ENCODE measurements around the gene DISC1.

The DISC1 gene

DNA sequence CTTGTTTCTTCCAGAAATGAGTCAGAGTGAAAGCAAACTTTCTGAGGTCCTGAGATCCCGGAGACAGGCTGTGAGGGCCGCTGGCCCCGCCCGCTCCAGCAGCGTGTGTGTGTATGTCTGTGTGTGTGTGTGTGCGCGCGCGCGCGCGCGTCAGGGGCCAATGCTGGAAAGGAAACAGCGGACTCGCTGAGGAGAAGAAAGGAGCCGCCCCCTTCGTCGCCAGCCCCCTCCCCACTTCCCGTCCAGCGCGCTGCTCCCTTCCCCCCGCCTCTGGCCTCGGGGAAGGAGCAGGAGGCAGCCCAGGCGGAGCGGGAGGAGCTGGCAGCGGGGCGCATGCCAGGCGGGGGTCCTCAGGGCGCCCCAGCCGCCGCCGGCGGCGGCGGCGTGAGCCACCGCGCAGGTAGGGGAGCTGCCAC is at the start of gene DISC1:
TSS of gene DISC1 (plus strand) at position 256 of the 416 bp plus-strand sequence. CDS start at position 334, 78 bp downstream.
- H3K4me3 ChIP-seq (ENCODE audit: low read depth in 1 of 2, low read length in 2 of 2), result peak within 1 kb of the TSS; percentile 71 to 89
- H3K36me3 ChIP-seq (ENCODE audit: control insufficient read depth in 1 of 2, insufficient read depth in 2 of 2, low read length in 2 of 2), result no peaks in the 10 kb centered on the region
- H3K9ac ChIP-seq (ENCODE audit: low read depth in 1 of 2, low read length in 2 of 2), result peak within 1 kb of the TSS; percentile 52 to 71
- H3K4me1 ChIP-seq (ENCODE audit: control insufficient read depth in 1 of 2, insufficient read depth in 2 of 2, low read length in 2 of 2), result peaks cover 6 to 18% of the 10 kb centered on the region in 2 donors
- H3K27me3 ChIP-seq (ENCODE audit: control insufficient read depth in 1 of 2, insufficient read depth in 2 of 2, low read length in 2 of 2), result peaks cover 0 to 6% of the 10 kb centered on the region in 2 donors
- H3K9me3 ChIP-seq (ENCODE audit: control insufficient read depth in 1 of 2, low read length in 2 of 2), result no peaks in the 10 kb centered on the region
- H3K27ac ChIP-seq (ENCODE audit: low read depth, low read length), result peak within 1 kb of the TSS; percentile 52

DNA sequence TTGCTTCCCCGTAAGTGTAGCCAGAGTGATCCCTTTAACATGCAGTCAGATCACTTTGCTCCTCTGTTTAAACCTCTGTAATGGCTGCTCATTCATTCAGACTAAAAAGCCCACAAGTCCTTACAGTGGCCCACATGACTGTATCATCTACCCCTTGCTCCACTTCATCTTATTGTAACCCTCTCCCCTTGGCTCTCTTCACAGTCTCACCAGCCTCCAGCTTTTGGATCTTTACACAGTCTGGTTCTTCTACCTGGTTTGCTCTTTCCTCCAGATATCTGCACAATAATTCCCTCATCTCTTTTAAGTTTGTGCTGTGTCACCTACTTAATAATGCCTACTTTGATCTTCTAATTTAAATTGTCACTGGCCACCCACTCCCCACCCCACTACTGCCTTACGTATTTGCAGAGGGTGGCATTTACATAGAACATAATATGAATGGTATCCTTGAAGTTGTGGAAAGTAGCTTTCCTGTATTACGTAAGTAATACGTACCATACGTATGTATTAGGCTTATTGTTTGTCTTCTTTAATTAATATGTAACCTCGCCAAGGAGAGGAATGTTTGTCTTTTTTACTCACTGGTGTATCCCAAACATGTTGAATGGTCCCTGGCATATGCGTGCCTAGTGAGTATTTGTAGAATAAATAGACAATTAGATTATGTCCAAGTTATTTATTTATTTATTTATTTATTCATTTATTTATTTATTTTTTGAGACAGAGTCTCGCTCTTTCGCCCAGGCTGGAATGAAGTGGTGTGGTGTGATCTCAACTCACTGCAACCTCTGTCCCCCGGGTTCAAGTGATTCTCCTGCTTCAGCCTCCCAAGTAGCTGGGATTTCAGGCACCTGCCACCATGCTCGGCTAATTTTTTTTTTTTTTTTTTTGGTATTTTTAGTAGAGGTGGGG is 49.5 kb upstream of the DISC1 start:
- H3K4me1 ChIP-seq (ENCODE audit: control insufficient read depth in 1 of 2, insufficient read depth in 2 of 2, low read length in 2 of 2), result no peaks in the 10 kb centered on the region
- H3K9me3 ChIP-seq (ENCODE audit: control insufficient read depth in 1 of 2, low read length in 2 of 2), result no peaks in the 10 kb centered on the region
- H3K9ac ChIP-seq (ENCODE audit: low read depth in 1 of 2, low read length in 2 of 2), result no peak overlapping the region
- H3K27me3 ChIP-seq (ENCODE audit: control insufficient read depth in 1 of 2, insufficient read depth in 2 of 2, low read length in 2 of 2), result no peaks in the 10 kb centered on the region
- H3K36me3 ChIP-seq (ENCODE audit: control insufficient read depth in 1 of 2, insufficient read depth in 2 of 2, low read length in 2 of 2), result no peaks in the 10 kb centered on the region
- no peak overlapping the region for H3K4me3 ChIP-seq (ENCODE audit: low read depth in 1 of 2, low read length in 2 of 2)
- H3K27ac ChIP-seq (ENCODE audit: low read depth, low read length), result no peak overlapping the region

DNA sequence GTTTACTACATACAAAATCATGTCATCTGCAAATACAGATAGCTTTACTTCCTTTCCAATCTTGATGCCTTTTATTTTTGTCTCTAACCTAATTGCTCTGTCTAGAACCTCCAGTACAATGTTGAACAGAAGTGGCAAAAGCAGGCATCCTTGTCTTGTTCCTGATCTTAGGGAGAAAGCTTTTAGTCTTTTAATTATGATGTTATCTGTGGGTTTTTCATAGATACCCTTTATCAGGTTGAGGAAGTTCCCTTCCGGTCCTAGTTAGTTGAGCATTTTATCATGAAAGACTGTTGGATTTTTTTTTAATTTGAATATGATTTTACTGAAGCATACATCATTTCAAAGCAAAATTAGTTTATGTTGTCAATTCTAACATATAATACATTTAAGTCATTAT is 45.7 kb upstream of the DISC1 start:
- H3K27me3 ChIP-seq (ENCODE audit: control insufficient read depth in 1 of 2, insufficient read depth in 2 of 2, low read length in 2 of 2), result no peaks in the 10 kb centered on the region
- no peak overlapping the region for H3K27ac ChIP-seq (ENCODE audit: low read depth, low read length)
- H3K9me3 ChIP-seq (ENCODE audit: control insufficient read depth in 1 of 2, low read length in 2 of 2), result no peaks in the 10 kb centered on the region
- H3K36me3 ChIP-seq (ENCODE audit: control insufficient read depth in 1 of 2, insufficient read depth in 2 of 2, low read length in 2 of 2), result no peaks in the 10 kb centered on the region
- H3K4me1 ChIP-seq (ENCODE audit: control insufficient read depth in 1 of 2, insufficient read depth in 2 of 2, low read length in 2 of 2), result no peaks in the 10 kb centered on the region
- no peak overlapping the region for H3K4me3 ChIP-seq (ENCODE audit: low read depth in 1 of 2, low read length in 2 of 2)
- H3K9ac ChIP-seq (ENCODE audit: low read depth in 1 of 2, low read length in 2 of 2), result no peak overlapping the region

DNA sequence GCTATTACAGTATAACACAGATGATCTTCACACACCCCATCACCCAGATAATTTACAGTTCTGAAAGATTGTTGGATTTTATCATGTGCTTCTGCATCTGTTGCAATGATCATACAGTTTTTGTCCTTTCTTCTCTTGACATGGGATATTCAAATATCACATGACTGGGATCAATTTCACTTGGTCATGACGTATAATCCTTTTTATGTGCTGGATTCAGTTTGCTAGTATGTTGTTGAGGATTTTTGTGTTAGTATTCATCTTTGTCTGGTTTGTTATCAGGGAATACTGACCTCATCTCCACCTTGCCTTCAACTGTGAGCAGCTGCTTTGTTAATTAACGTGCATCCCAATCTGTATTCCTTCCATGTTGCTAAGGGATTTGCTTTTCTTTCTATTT is 44.7 kb upstream of the DISC1 start:
- H3K36me3 ChIP-seq (ENCODE audit: control insufficient read depth in 1 of 2, insufficient read depth in 2 of 2, low read length in 2 of 2), result no peaks in the 10 kb centered on the region
- no peak overlapping the region for H3K9ac ChIP-seq (ENCODE audit: low read depth in 1 of 2, low read length in 2 of 2)
- H3K4me3 ChIP-seq (ENCODE audit: low read depth in 1 of 2, low read length in 2 of 2), result no peak overlapping the region
- no peak overlapping the region for H3K27ac ChIP-seq (ENCODE audit: low read depth, low read length)
- H3K4me1 ChIP-seq (ENCODE audit: control insufficient read depth in 1 of 2, insufficient read depth in 2 of 2, low read length in 2 of 2), result no peaks in the 10 kb centered on the region
- no peaks in the 10 kb centered on the region for H3K27me3 ChIP-seq (ENCODE audit: control insufficient read depth in 1 of 2, insufficient read depth in 2 of 2, low read length in 2 of 2)
- H3K9me3 ChIP-seq (ENCODE audit: control insufficient read depth in 1 of 2, low read length in 2 of 2), result no peaks in the 10 kb centered on the region

DNA sequence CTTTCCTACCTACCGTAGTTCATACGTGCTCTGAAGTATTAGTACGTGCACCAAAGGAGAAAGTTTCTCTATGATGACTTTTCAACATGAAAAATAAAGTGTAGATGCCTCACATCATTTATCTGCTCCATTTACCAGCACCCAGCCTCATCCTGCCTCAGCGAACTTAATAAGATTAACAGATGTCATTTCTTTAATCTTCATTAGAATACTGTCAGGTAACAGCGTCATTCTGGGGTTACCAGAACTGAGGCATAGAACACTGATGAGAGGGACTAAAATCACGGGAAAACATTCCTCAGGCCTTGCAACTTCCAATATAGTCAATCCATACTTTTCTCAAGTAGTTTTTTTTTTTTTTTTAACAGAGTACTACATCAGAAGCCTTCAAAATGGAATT is 43.2 kb upstream of the DISC1 start:
- no peak overlapping the region for H3K27ac ChIP-seq (ENCODE audit: low read depth, low read length)
- no peak overlapping the region for H3K4me3 ChIP-seq (ENCODE audit: low read depth in 1 of 2, low read length in 2 of 2)

DNA sequence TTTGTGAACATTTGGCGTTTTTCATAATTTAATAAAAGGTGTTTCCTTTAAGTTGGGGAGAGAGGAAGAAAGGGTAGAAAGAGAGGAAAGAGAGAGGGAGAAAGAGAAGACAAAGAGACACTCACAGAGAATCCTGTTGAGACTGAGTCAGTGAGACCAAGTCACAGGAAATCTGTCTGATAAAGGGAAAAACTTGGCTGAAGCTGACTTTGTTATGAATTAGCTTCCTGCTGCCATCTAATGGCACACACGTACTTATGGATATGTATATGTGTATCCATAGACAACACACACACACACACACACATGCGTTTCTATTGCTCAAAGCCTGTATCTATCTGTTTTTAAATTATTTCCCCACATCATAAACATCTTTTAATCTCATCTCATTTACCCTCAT is 42.5 kb upstream of the DISC1 start:
- H3K27ac ChIP-seq (ENCODE audit: low read depth, low read length), result no peak overlapping the region
- H3K4me1 ChIP-seq (ENCODE audit: control insufficient read depth in 1 of 2, insufficient read depth in 2 of 2, low read length in 2 of 2), result no peaks in the 10 kb centered on the region
- no peak overlapping the region for H3K4me3 ChIP-seq (ENCODE audit: low read depth in 1 of 2, low read length in 2 of 2)
- H3K9me3 ChIP-seq (ENCODE audit: control insufficient read depth in 1 of 2, low read length in 2 of 2), result no peaks in the 10 kb centered on the region
- no peak overlapping the region for H3K9ac ChIP-seq (ENCODE audit: low read depth in 1 of 2, low read length in 2 of 2)
- H3K36me3 ChIP-seq (ENCODE audit: control insufficient read depth in 1 of 2, insufficient read depth in 2 of 2, low read length in 2 of 2), result no peaks in the 10 kb centered on the region
- no peaks in the 10 kb centered on the region for H3K27me3 ChIP-seq (ENCODE audit: control insufficient read depth in 1 of 2, insufficient read depth in 2 of 2, low read length in 2 of 2)

More for the DNA sequence above, 43.2 kb upstream of the DISC1 start:
- Histone ChIP-seq H3K9me3 (ENCODE audit: control insufficient read depth in 1 of 2, low read length in 2 of 2) (no peaks in the 10 kb centered on the region), H3K9ac (ENCODE audit: low read depth in 1 of 2, low read length in 2 of 2) (no peak overlapping the region), H3K36me3 (ENCODE audit: control insufficient read depth in 1 of 2, insufficient read depth in 2 of 2, low read length in 2 of 2) (no peaks in the 10 kb centered on the region), H3K4me1 (ENCODE audit: control insufficient read depth in 1 of 2, insufficient read depth in 2 of 2, low read length in 2 of 2) (no peaks in the 10 kb centered on the region), H3K27me3 (ENCODE audit: control insufficient read depth in 1 of 2, insufficient read depth in 2 of 2, low read length in 2 of 2) (no peaks in the 10 kb centered on the region)

DNA sequence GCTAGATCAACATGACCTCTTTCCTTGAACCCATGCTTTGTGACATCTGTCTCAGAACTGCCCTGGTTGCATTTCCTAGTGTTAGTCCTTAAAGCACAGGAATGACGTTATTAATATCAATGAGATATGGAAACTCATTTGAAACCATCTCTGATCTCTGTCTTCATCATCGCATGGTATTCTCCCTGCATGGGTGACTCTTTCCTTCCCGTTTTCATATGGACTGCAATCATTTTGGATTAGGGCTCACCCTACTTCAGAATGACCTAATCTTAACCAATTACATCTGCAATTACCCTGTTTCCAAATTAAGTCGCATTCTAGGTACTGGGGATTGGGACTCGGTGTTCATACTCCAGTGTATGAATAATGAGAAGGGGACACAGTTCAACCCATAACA is 41.7 kb upstream of the DISC1 start:
- Histone ChIP-seq H3K27ac (ENCODE audit: low read depth, low read length) (no peak overlapping the region), H3K36me3 (ENCODE audit: control insufficient read depth in 1 of 2, insufficient read depth in 2 of 2, low read length in 2 of 2) (no peaks in the 10 kb centered on the region)

DNA sequence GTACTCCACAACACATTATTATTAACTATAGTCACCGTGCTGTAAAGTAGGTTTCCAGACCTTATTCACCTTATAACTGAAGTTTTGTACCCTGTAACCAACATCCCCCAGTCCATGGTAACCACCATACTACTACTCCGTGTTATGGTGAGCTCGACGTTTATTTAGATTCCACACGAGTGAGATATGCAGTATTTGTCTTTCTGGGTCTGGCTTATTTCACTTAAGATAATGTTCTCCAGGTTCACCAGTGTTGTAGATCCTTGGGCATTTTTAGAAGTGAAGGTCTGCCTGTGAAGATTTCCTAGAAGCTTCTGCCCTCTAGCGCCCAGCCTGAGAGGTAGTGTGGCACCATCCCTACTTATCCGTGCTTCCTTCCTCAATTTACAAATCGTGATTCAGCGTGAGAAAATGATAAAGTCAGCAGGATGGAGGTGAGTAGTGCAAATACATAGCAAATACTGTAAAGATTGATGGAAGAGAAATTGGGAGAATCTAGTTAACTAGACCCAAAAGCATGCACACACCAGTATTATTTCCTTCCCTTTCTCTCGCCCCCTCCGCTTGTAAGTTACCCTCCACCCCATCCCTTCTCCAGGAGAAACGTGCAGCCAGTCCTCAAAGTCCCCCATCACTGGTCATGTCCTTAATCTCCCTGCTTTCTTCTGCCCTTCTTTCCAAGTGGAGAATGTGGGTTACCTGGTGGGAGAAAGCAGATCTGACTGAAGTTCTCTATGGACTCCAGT is 36.0 kb upstream of the DISC1 start:
- H3K27me3 ChIP-seq (ENCODE audit: control insufficient read depth in 1 of 2, insufficient read depth in 2 of 2, low read length in 2 of 2), result no peaks in the 10 kb centered on the region
- H3K9ac ChIP-seq (ENCODE audit: low read depth in 1 of 2, low read length in 2 of 2), result no peak overlapping the region
- no peaks in the 10 kb centered on the region for H3K36me3 ChIP-seq (ENCODE audit: control insufficient read depth in 1 of 2, insufficient read depth in 2 of 2, low read length in 2 of 2)
- H3K4me1 ChIP-seq (ENCODE audit: control insufficient read depth in 1 of 2, insufficient read depth in 2 of 2, low read length in 2 of 2), result no peaks in the 10 kb centered on the region
- no peaks in the 10 kb centered on the region for H3K9me3 ChIP-seq (ENCODE audit: control insufficient read depth in 1 of 2, low read length in 2 of 2)
- H3K27ac ChIP-seq (ENCODE audit: low read depth, low read length), result no peak overlapping the region
- H3K4me3 ChIP-seq (ENCODE audit: low read depth in 1 of 2, low read length in 2 of 2), result no peak overlapping the region

More for the DNA sequence above, 41.7 kb upstream of the DISC1 start:
- no peaks in the 10 kb centered on the region for H3K9me3 ChIP-seq (ENCODE audit: control insufficient read depth in 1 of 2, low read length in 2 of 2)
- H3K4me1 ChIP-seq (ENCODE audit: control insufficient read depth in 1 of 2, insufficient read depth in 2 of 2, low read length in 2 of 2), result no peaks in the 10 kb centered on the region
- H3K9ac ChIP-seq (ENCODE audit: low read depth in 1 of 2, low read length in 2 of 2), result no peak overlapping the region
- no peak overlapping the region for H3K4me3 ChIP-seq (ENCODE audit: low read depth in 1 of 2, low read length in 2 of 2)
- H3K27me3 ChIP-seq (ENCODE audit: control insufficient read depth in 1 of 2, insufficient read depth in 2 of 2, low read length in 2 of 2), result no peaks in the 10 kb centered on the region

DNA sequence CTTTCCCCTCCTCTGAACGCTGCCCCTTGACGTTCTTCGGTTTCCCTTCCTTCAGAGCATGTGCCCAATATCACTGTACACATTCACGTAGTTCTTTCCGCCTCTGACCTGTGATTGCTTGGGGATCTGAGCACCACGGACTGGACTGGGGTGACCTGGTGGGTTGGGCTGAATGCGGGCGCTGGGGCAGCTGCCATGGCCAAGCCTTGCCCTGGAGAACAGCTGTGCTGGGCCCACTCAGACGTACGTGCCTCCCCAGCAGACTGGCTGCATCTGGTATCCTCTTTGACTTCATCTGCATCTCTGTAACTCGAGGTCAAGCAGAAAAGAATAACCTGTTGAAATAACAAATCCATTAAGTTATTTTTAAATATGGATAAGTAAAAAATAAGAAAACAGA is 35.1 kb upstream of the DISC1 start:
- H3K27me3 ChIP-seq (ENCODE audit: control insufficient read depth in 1 of 2, insufficient read depth in 2 of 2, low read length in 2 of 2), result no peaks in the 10 kb centered on the region
- no peaks in the 10 kb centered on the region for H3K36me3 ChIP-seq (ENCODE audit: control insufficient read depth in 1 of 2, insufficient read depth in 2 of 2, low read length in 2 of 2)
- H3K27ac ChIP-seq (ENCODE audit: low read depth, low read length), result no peak overlapping the region
- H3K4me1 ChIP-seq (ENCODE audit: control insufficient read depth in 1 of 2, insufficient read depth in 2 of 2, low read length in 2 of 2), result no peaks in the 10 kb centered on the region
- no peaks in the 10 kb centered on the region for H3K9me3 ChIP-seq (ENCODE audit: control insufficient read depth in 1 of 2, low read length in 2 of 2)
- H3K9ac ChIP-seq (ENCODE audit: low read depth in 1 of 2, low read length in 2 of 2), result no peak overlapping the region
- no peak overlapping the region for H3K4me3 ChIP-seq (ENCODE audit: low read depth in 1 of 2, low read length in 2 of 2)

DNA sequence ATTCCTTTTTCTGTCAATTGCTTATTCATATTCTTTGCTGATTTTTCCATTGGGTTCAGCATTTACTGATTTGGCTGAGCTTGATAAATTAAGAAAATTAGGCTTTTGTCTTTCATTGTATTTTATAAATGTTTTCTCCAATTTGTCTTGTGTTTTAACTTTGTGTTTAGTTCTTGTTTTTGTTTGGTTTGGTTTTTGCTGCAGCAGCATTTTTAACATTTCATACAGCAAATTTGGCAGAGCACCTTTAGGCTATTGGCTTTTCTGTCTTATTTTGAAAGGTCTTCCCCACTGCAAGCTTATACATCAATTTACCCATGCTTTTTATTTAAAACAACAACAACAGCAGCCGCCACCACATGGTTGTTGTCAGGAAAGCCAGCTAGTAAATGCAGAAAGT is 33.8 kb upstream of the DISC1 start:
- no peak overlapping the region for H3K27ac ChIP-seq (ENCODE audit: low read depth, low read length)
- no peaks in the 10 kb centered on the region for H3K4me1 ChIP-seq (ENCODE audit: control insufficient read depth in 1 of 2, insufficient read depth in 2 of 2, low read length in 2 of 2)
- H3K27me3 ChIP-seq (ENCODE audit: control insufficient read depth in 1 of 2, insufficient read depth in 2 of 2, low read length in 2 of 2), result no peaks in the 10 kb centered on the region
- no peak overlapping the region for H3K4me3 ChIP-seq (ENCODE audit: low read depth in 1 of 2, low read length in 2 of 2)
- no peak overlapping the region for H3K9ac ChIP-seq (ENCODE audit: low read depth in 1 of 2, low read length in 2 of 2)
- H3K9me3 ChIP-seq (ENCODE audit: control insufficient read depth in 1 of 2, low read length in 2 of 2), result no peaks in the 10 kb centered on the region
- H3K36me3 ChIP-seq (ENCODE audit: control insufficient read depth in 1 of 2, insufficient read depth in 2 of 2, low read length in 2 of 2), result no peaks in the 10 kb centered on the region
